ENCODE measurements around the gene PRMT6.

GRCh38 chr1:107079249-107079648, 22.8 kb downstream of the PRMT6 start:
- TF ChIP-seq CTCF (IDR thresholded peaks at IDR 0.05) (no peak), POLR2A (IDR thresholded peaks at IDR 0.05) (no peak), POLR2AphosphoS5 (IDR thresholded peaks at IDR 0.05) (no peak), EP300 (IDR thresholded peaks at IDR 0.05) (no peak)
